GM12878 (cell line): ENCODE measurements around the gene PIEZO2. TPM values are rescaled to one million over a fixed set of nuclear protein-coding genes. Genes with fewer than 3 reads are reported as not detected.

ENCODE experiments used
- ATAC-seq: fragments of 200-7000 bp; cut with Tn5 transposase; 3 replicates; pipeline ENCODE4 v1.9.1; 2020; ENCODE audit warnings: mild to moderate bottlenecking, moderate library complexity
- BruUV-seq: library from RNA; stranded (reverse); fragments of 400-500 nt; replicated peaks from 2 replicates; lab custom pipeline; 2021; lab: Mats Ljungman, UMichigan
- CTCF ChIA-PET: fragments of 300-600 bp; sonication (Branson Sonifier 250); formaldehyde crosslinking; extraction: SDS; loops from one replicate; lab custom pipeline; 2021; ENCODE audit warnings: inconsistent platforms; lab: Yijun Ruan, JAX
- POLR2A ChIA-PET: fragments of 350-600 bp; formaldehyde crosslinking; extraction: SDS; loops from one replicate; lab custom pipeline; 2021; ENCODE audit warnings: inconsistent platforms; lab: Charles Lee
- RAD21 ChIA-PET: fragments of 300-600 bp; sonication (Branson Sonifier 250); formaldehyde crosslinking; loops from one replicate; lab custom pipeline; 2023; ENCODE audit warnings: antibody characterized with exemption; ENCODE audit not compliant: unreplicated experiment; lab: Charles Lee
- SMC1A ChIA-PET: fragments of 300-600 bp; sonication (Branson Sonifier 250); formaldehyde crosslinking; loops from one replicate; lab custom pipeline; 2023; ENCODE audit not compliant: unreplicated experiment, uncharacterized antibody; lab: Charles Lee
- DNase-seq: peaks from one replicate; pipeline ENCODE4 v3.0.0-alpha.2; 2011; ENCODE audit warnings: low read depth, low spot score
- FAIRE-seq: peaks from 3 replicates; lab custom pipeline; 2011; peaks lifted over from hg19 to GRCh38; lab: Jason Lieb, UNC
- H2AFZ ChIP-seq: 2 replicates; pipeline ENCODE4 v1.6.0; 2011; ENCODE audit warnings: low read depth, low read length, control low read depth; ENCODE audit not compliant: control insufficient read depth
- H3K27ac ChIP-seq: 2 replicates; pipeline ENCODE4 v1.5.1; 2011; ENCODE audit warnings: control low read depth; ENCODE audit not compliant: control insufficient read depth, insufficient read depth
- H3K27me3 ChIP-seq, 2 experiments: replicated peaks in 1 of 2; 2 replicates each; pipeline versions ENCODE4 v1.6.0 to v1.6.1; 2011; ENCODE audit warnings: low read length in 1 of 2; ENCODE audit not compliant: control insufficient read depth in 2 of 2, insufficient read depth in 2 of 2
- H3K36me3 ChIP-seq, 2 experiments: 2 replicates each; pipeline ENCODE4 v1.5.1; 2011; ENCODE audit warnings: low read length in 1 of 2; ENCODE audit not compliant: control insufficient read depth in 2 of 2, insufficient read depth in 2 of 2
- H3K4me1 ChIP-seq: 2 replicates; pipeline ENCODE4 v1.6.1; 2011; ENCODE audit warnings: mild to moderate bottlenecking, low read length, moderate library complexity, mixed read lengths; ENCODE audit not compliant: control insufficient read depth, insufficient read depth
- H3K4me2 ChIP-seq: 2 replicates; pipeline ENCODE4 v1.6.0; 2011; ENCODE audit warnings: control low read depth; ENCODE audit not compliant: control insufficient read depth, insufficient read depth
- H3K4me3 ChIP-seq: fragments of 200-600 bp; sonication (generic); 2 replicates; pipeline ENCODE4 v1.5.1; 2016
- H3K79me2 ChIP-seq: 2 replicates; pipeline ENCODE4 v1.6.0; 2011; ENCODE audit warnings: low read length; ENCODE audit not compliant: control insufficient read depth, insufficient read depth
- H3K9ac ChIP-seq: 2 replicates; pipeline ENCODE4 v1.8.0; 2011; ENCODE audit warnings: low read length, control low read depth, mixed read lengths; ENCODE audit not compliant: control insufficient read depth, insufficient read depth
- H3K9me3 ChIP-seq: replicated peaks from 3 replicates; pipeline ENCODE4 v1.5.1; 2011; ENCODE audit warnings: mild to moderate bottlenecking, low read length; ENCODE audit not compliant: control insufficient read depth, insufficient read depth
- H4K20me1 ChIP-seq: 2 replicates; pipeline ENCODE4 v1.6.0; 2011; ENCODE audit not compliant: control insufficient read depth, insufficient read depth
- BACH1 ChIP-seq: fragments of 450-650 bp; IDR thresholded peaks from 2 replicates; pipeline ENCODE4 v1.6.1; 2017; ENCODE audit warnings: mild to moderate bottlenecking, borderline replicate concordance
- CTCF ChIP-seq, 3 experiments: IDR thresholded peaks in 2 of 3; conservative IDR thresholded peaks in 1 of 3; 2 replicates each; pipeline ENCODE4 v1.5.1; 2011; ENCODE audit warnings: low read depth in 3 of 3, low read length in 3 of 3, mild to moderate bottlenecking in 3 of 3, control low read depth in 2 of 3, moderate library complexity in 2 of 3, inconsistent platforms in 1 of 3, mixed read lengths in 1 of 3; ENCODE audit not compliant: control insufficient read depth in 2 of 3, insufficient read depth in 1 of 3; ENCODE audit errors: extremely low read depth in 1 of 3
- MXI1 ChIP-seq: fragments of 150-350 bp; IDR thresholded peaks from 2 replicates; pipeline ENCODE4 v1.6.1; 2011; ENCODE audit warnings: low read depth, mild to moderate bottlenecking, inconsistent platforms, low read length, improper control_type of control experiment
- PRDM15 ChIP-seq: fragments of 450-650 bp; formaldehyde crosslinking; IDR thresholded peaks from 2 replicates; pipeline ENCODE4 v1.4.0; 2020; ENCODE audit warnings: mild to moderate bottlenecking, moderate library complexity
- RAD51 ChIP-seq: fragments of 450-650 bp; IDR thresholded peaks from 2 replicates; pipeline ENCODE4 v1.6.1; 2016; ENCODE audit warnings: moderate library complexity, mild to moderate bottlenecking, inconsistent platforms
- RBBP5 ChIP-seq: fragments of 200-600 bp; sonication (generic); conservative IDR thresholded peaks from 2 replicates; pipeline ENCODE4 v1.6.1; 2016
- RUNX3 ChIP-seq: IDR thresholded peaks from 2 replicates; pipeline ENCODE4 v1.6.1; 2012; ENCODE audit warnings: low read length, inconsistent platforms
- SREBF1 ChIP-seq: IDR thresholded peaks from 2 replicates; pipeline ENCODE4 v1.6.1; 2012; ENCODE audit warnings: mild to moderate bottlenecking, low read length
- TAF1 ChIP-seq: IDR thresholded peaks from 2 replicates; pipeline ENCODE4 v1.6.1; 2011; ENCODE audit warnings: mild to moderate bottlenecking, low read depth, low read length, borderline replicate concordance
- ZNF274 ChIP-seq: IDR thresholded peaks from one replicate; pipeline ENCODE4 v1.8.0; 2011; ENCODE audit not compliant: insufficient read length, insufficient read depth
- ZNF592 ChIP-seq: fragments of 450-650 bp; IDR thresholded peaks from 2 replicates; pipeline ENCODE4 v1.6.1; 2017; ENCODE audit warnings: mild to moderate bottlenecking, moderate library complexity
- ZZZ3 ChIP-seq: IDR thresholded peaks from 2 replicates; pipeline ENCODE4 v1.6.1; 2011; ENCODE audit warnings: low read depth; ENCODE audit not compliant: control insufficient read depth, insufficient read length
- WGBS: methylation state at CpG from one replicate; pipeline ENCODE4 v1.1.6; 2016; ENCODE audit warnings: low lambda C conversion rate; ENCODE audit not compliant: insufficient replicate concordance, insufficient coverage; ENCODE audit errors: missing lambda C conversion rate; 5-methylcytosine and 5-hydroxymethylcytosine counted together
- in situ Hi-C: fragments of 300-500 bp; cut with MboI; formaldehyde crosslinking; loops from 9 replicates; pipeline ENCODE4 v1.14.3; 2018; ENCODE audit warnings: mixed read lengths
- intact Hi-C: fragments of 100-400 bp; cut with micrococcal nuclease; formaldehyde crosslinking; loops from one replicate; pipeline ENCODE4 v1.14.2; 2022; ENCODE audit not compliant: unreplicated experiment
- polyA plus RNA-seq, 11 experiments: library from polyadenylated mRNA; depleted of rRNA in 4 of 11; unstranded in 6 of 11; stranded (reverse) in 5 of 11; fragments of >200 nt; fragmentation: Nextera tagmentation in 4 of 11; fragmentation: Illumina TruSeq in 1 of 11; extraction: Ambion mirVana in 4 of 11; extraction: Trizol in 1 of 11; gene quantifications; 1 replicate in 1 of 11; 2 replicates in 10 of 11; pipeline versions ENCODE4 v1.2.1 to v1.2.3, GENCODE V29; 2011 to 2016; ENCODE audit warnings: inconsistent platforms in 2 of 11, missing spikeins in 2 of 11, low read depth in 1 of 11
- total RNA-seq, 4 experiments: library from RNA; depleted of rRNA in 3 of 4; stranded (reverse); fragments of >200 nt in 3 of 4; fragmentation: Illumina TruSeq in 1 of 4; extraction: Trizol in 1 of 4; gene quantifications; 2 replicates each; pipeline versions ENCODE4 v1.2.1 to v1.2.3, GENCODE V29; 2013 to 2021

PIEZO2 gene
- total and polyA plus RNA-seq, 10 of the 15 experiments (the other 5 are each of a cell fraction or from before 2014, with no cell fraction given) = 6.7 to 42.3 (median 27.4) TPM

- TF ChIP-seq PRDM15 (CRISPR knock-in tag) (no peak), BACH1 (no peak), MXI1 (no peak), SREBF1 (no peak), RBBP5 (no peak)
Measured at GRCh38 chr18:10775026-10775425, 374.3 kb downstream of the PIEZO2 start (continued).

- Histone ChIP-seq H3K36me3 (peaks cover 0 to 3% of the 10 kb centered on the region in 2 experiments; a peak in 3 of 4 replicates), H3K4me2 (no peak overlapping the region), H3K79me2 (no peaks in the 10 kb centered on the region), H3K4me1 (peaks cover 3% of the 10 kb centered on the region; the same call in 1 of the 2 replicates), H2AFZ (no peak overlapping the region), H3K9me3 (no peaks in the 10 kb centered on the region), H3K9ac (no peak overlapping the region), H3K27me3 (no peaks in the 10 kb centered on the region), H3K27ac (peak overlapping the region; percentile 26; the same call in 1 of the 2 replicates), H3K4me3 (no peak overlapping the region), H4K20me1 (no peaks in the 10 kb centered on the region)
- intact Hi-C loops = loop anchor here (5.0 kb wide), 1 partner anchor 209 kb away; no protein-coding TSS in a partner anchor
- CTCF ChIA-PET = interaction anchor here (0.8 to 1.4 kb wide), 3 partner anchors 15 to 211 kb away, joined by 4 to 9 read pairs (median 5); no protein-coding TSS in a partner anchor
- in situ Hi-C loops = no loop called here
- FAIRE-seq = peak; percentile 84
- SMC1A ChIA-PET = interaction anchor here (0.7 to 1.3 kb wide), 7 partner anchors 9 to 394 kb away, joined by 3 to 6 read pairs (median 4); no protein-coding TSS in a partner anchor
- BruUV-seq = no TSS peak
- 2% methylated on average over 3 of the region's 3 CpGs for WGBS
- POLR2A ChIA-PET = no interaction called here
- ATAC-seq = peak; percentile 93
- RAD21 ChIA-PET = no interaction called here
- DNase-seq = peak; percentile 17
- no peak for TF ChIP-seq CTCF (IDR thresholded peaks at IDR 0.05 in 2 of 3, conservative IDR thresholded peaks at IDR 0.05 in 1 of 3; ENCODE audit: control insufficient read depth in 2 of 3, extremely low read depth in 1 of 3, insufficient read depth in 1 of 3, low read depth in 3 of 3, low read length in 3 of 3)
- peak; percentile 74 for TF ChIP-seq RUNX3
- no peak for TF ChIP-seq ZZZ3
- no peak for TF ChIP-seq ZNF274
- no peak for TF ChIP-seq TAF1
- no peak for TF ChIP-seq ZNF592
- TF ChIP-seq RAD51 = no peak
Measured at GRCh38 chr18:10771053-10771709, 378.2 kb downstream of the PIEZO2 start.
